Duodenal mucosa (tissue), 2 donors: ENCODE results near the gene PNPO.
"Not testable (repeated sequence)": the region's sequence is repeated elsewhere in the genome, so short reads cannot be mapped to it uniquely, and the experiment has no call there.

Experiments used
- H3K27ac ChIP-seq: one replicate; pipeline ENCODE4 v1.7.0; 2013; ENCODE audit warnings: low read depth, low read length
- H3K27me3 ChIP-seq, 2 donors: one replicate each; pipeline ENCODE4 v1.7.0; 2013; ENCODE audit warnings: low read length in 2 of 2, control low read depth in 1 of 2; ENCODE audit not compliant: insufficient read depth in 2 of 2, control insufficient read depth in 1 of 2
- H3K36me3 ChIP-seq, 2 donors: one replicate each; pipeline ENCODE4 v1.7.0; 2013; ENCODE audit warnings: low read length in 2 of 2, control low read depth in 1 of 2; ENCODE audit not compliant: insufficient read depth in 2 of 2, control insufficient read depth in 1 of 2
- H3K4me1 ChIP-seq, 2 donors: one replicate each; pipeline ENCODE4 v1.7.0; 2013; ENCODE audit warnings: low read length in 2 of 2, control low read depth in 1 of 2; ENCODE audit not compliant: insufficient read depth in 2 of 2, control insufficient read depth in 1 of 2
- H3K4me3 ChIP-seq, 2 donors: one replicate each; pipeline ENCODE4 v1.7.0; 2013; ENCODE audit warnings: low read length in 2 of 2, low read depth in 1 of 2
- H3K9ac ChIP-seq, 2 donors: one replicate each; pipeline ENCODE4 v1.7.0; 2013; ENCODE audit warnings: low read length in 2 of 2, low read depth in 1 of 2
- H3K9me3 ChIP-seq, 2 donors: one replicate each; pipeline ENCODE4 v1.7.0; 2013; ENCODE audit warnings: low read length in 2 of 2, control low read depth in 1 of 2; ENCODE audit not compliant: control insufficient read depth in 1 of 2

PNPO gene

GRCh38 chr17:47987240-47987835, 46.0 kb downstream of the PNPO start:
- H3K27me3 ChIP-seq = no peaks in the 10 kb centered on the region
- H3K9ac ChIP-seq = no peak overlapping the region

GRCh38 chr17:47988445-47988844, 47.1 kb downstream of the PNPO start:
- not testable (repeated sequence) for H3K27ac ChIP-seq, H3K9me3 ChIP-seq, H3K27me3 ChIP-seq, H3K9ac ChIP-seq, H3K4me3 ChIP-seq, H3K36me3 ChIP-seq, H3K4me1 ChIP-seq

More at GRCh38 chr17:47987240-47987835, 46.0 kb downstream of the PNPO start:
- Histone ChIP-seq H3K9me3 (no peaks in the 10 kb centered on the region), H3K36me3 (peaks cover 0 to 13% of the 10 kb centered on the region in 2 donors), H3K4me1 (peaks cover 0 to 14% of the 10 kb centered on the region in 2 donors), H3K4me3 (no peak overlapping the region), H3K27ac (no peak overlapping the region)

DNA sequence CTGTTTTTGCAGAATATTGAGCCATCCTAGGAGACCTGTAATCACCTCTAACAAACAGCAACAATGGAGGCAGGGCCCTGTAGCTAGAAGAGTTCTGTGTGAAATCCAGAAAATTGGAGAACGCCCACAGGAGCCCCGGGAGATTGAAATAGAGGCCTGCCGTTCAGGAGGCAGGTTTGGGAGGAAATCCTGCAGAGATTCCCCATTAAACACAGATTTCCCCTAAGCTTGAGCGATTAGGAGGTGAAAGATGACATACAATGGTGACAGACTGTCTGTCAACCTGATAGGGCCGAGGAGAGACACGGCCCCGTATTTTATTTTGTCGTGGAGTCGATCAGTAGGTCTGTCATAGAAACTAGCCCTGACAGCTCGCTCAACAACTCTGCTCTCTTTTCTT, 47.8 kb downstream of the PNPO start:
- no peak overlapping the region for H3K27ac ChIP-seq
- H3K4me1 ChIP-seq = peaks cover 0 to 5% of the 10 kb centered on the region in 2 donors
- H3K27me3 ChIP-seq = no peaks in the 10 kb centered on the region
- peaks cover 0 to 3% of the 10 kb centered on the region in 2 donors for H3K36me3 ChIP-seq
- no peak overlapping the region for H3K4me3 ChIP-seq
- H3K9ac ChIP-seq = no peak overlapping the region
- H3K9me3 ChIP-seq = no peaks in the 10 kb centered on the region

- peaks cover 0 to 5% of the 10 kb centered on the region in 2 donors for H3K4me1 ChIP-seq
- no peaks in the 10 kb centered on the region for H3K9me3 ChIP-seq
- H3K4me3 ChIP-seq = no peak overlapping the region
- no peaks in the 10 kb centered on the region for H3K27me3 ChIP-seq
- H3K36me3 ChIP-seq = no peaks in the 10 kb centered on the region
- no peak overlapping the region for H3K9ac ChIP-seq
- no peak overlapping the region for H3K27ac ChIP-seq
Observed at GRCh38 chr17:47989700-47990099, 48.3 kb downstream of the PNPO start.

- Histone ChIP-seq H3K27ac (no peak overlapping the region), H3K9ac (no peak overlapping the region), H3K4me3 (no peak overlapping the region), H3K27me3 (peaks cover 0 to 3% of the 10 kb centered on the region in 2 donors), H3K4me1 (peaks cover 0 to 5% of the 10 kb centered on the region in 2 donors), H3K36me3 (no peaks in the 10 kb centered on the region), H3K9me3 (no peaks in the 10 kb centered on the region)
Observed at GRCh38 chr17:47990962-47991731, 49.8 kb downstream of the PNPO start.

DNA sequence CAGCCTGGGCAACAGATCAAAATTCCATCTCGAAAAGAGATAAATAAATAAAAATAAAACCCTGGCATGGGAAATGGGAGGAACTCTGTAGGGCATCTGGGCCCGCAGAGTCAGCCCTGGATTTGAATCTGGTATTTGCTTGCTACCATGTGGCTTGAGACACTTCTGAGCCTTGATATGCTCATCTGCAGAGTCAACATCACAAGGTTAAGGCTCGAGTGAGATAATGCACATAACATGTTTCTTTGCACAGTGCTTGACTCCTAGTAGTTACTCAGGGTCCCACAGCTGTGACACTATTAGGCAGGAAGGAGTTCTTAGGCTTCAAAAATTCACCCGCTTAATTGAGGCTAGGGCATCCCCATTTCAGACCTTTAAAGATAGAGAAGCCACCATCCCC, 50.8 kb downstream of the PNPO start:
- Histone ChIP-seq H3K9ac (no peak overlapping the region), H3K36me3 (no peaks in the 10 kb centered on the region), H3K9me3 (no peaks in the 10 kb centered on the region), H3K4me1 (peaks cover 0 to 5% of the 10 kb centered on the region in 2 donors), H3K27me3 (peaks cover 0 to 3% of the 10 kb centered on the region in 2 donors), H3K27ac (no peak overlapping the region), H3K4me3 (no peak overlapping the region)

GRCh38 chr17:47993031-47993564, 51.7 kb downstream of the PNPO start:
- Histone ChIP-seq H3K27me3 (peaks cover 0 to 3% of the 10 kb centered on the region in 2 donors), H3K27ac (no peak overlapping the region), H3K4me1 (peaks cover 0 to 5% of the 10 kb centered on the region in 2 donors), H3K9ac (no peak overlapping the region), H3K9me3 (no peaks in the 10 kb centered on the region), H3K4me3 (no peak overlapping the region), H3K36me3 (no peaks in the 10 kb centered on the region)

DNA sequence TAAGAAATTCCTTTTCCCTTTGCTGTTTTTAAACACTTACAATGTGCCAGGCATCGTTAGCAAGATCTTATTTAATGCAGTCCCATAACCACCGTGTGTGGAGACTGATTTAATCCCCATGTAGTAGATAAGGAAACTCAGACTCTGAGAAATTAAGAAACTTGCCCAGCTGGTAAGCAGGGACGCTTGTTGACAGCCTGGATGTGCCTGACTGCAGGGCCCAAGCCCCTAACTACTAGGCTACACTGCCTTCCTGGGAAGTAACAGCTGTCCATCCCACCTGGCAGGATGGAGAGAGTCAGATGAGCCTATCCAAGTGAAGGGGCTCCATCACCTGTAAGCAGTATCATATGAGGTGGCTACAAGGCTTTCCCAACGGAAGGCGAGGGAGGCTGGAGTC, 52.6 kb downstream of the PNPO start:
- no peak overlapping the region for H3K9ac ChIP-seq
- peaks cover 0 to under 1% of the 10 kb centered on the region in 2 donors for H3K4me1 ChIP-seq
- no peaks in the 10 kb centered on the region for H3K36me3 ChIP-seq
- H3K27ac ChIP-seq = no peak overlapping the region
- no peaks in the 10 kb centered on the region for H3K9me3 ChIP-seq
- H3K27me3 ChIP-seq = peaks cover 0 to 3% of the 10 kb centered on the region in 2 donors
- no peak overlapping the region for H3K4me3 ChIP-seq

GRCh38 chr17:47994724-47995123, 53.4 kb downstream of the PNPO start:
- H3K4me1 ChIP-seq = no peaks in the 10 kb centered on the region
- no peak overlapping the region for H3K4me3 ChIP-seq
- H3K36me3 ChIP-seq = no peaks in the 10 kb centered on the region
- H3K27ac ChIP-seq = no peak overlapping the region
- no peak overlapping the region for H3K9ac ChIP-seq
- H3K9me3 ChIP-seq = no peaks in the 10 kb centered on the region
- peaks cover 0 to 3% of the 10 kb centered on the region in 2 donors for H3K27me3 ChIP-seq

GRCh38 chr17:47995241-47995935, 54.0 kb downstream of the PNPO start:
- Histone ChIP-seq H3K27me3 (peaks cover 0 to 3% of the 10 kb centered on the region in 2 donors), H3K27ac (no peak overlapping the region), H3K4me3 (no peak overlapping the region), H3K9ac (no peak overlapping the region), H3K9me3 (no peaks in the 10 kb centered on the region), H3K36me3 (no peaks in the 10 kb centered on the region), H3K4me1 (no peaks in the 10 kb centered on the region)
